Measurements from ENCODE around the gene ORAI3. TPM values are rescaled to one million over a fixed set of nuclear protein-coding genes. Genes with fewer than 3 reads are reported as not detected.

The ORAI3 gene
- 32.5 and 51.4 TPM in 2 replicates for total RNA-seq

GRCh38 chr16:30948667-30949649, at the start of gene ORAI3:
Gene ORAI3 (plus strand): TSS chr16:30949068. CDS start chr16:30949290, 222 bp downstream.
- peak; percentile 39 for DNase-seq (ENCODE audit: low read depth)

- no peak for DNase-seq (ENCODE audit: low read depth)
Measured at GRCh38 chr16:30899794-30900193, 49.1 kb upstream of the ORAI3 start.

- DNase-seq (ENCODE audit: low read depth): no peak
Measured at GRCh38 chr16:30900588-30900987, 48.3 kb upstream of the ORAI3 start.

GRCh38 chr16:30901201-30902028, 47.5 kb upstream of the ORAI3 start:
- no peak for DNase-seq (ENCODE audit: low read depth)

GRCh38 chr16:30902029-30902972, 46.6 kb upstream of the ORAI3 start:
- no peak for DNase-seq (ENCODE audit: low read depth)

GRCh38 chr16:30903002-30903401, 45.9 kb upstream of the ORAI3 start:
- DNase-seq (ENCODE audit: low read depth): no peak

GRCh38 chr16:30903596-30903995, 45.3 kb upstream of the ORAI3 start:
- no peak for DNase-seq (ENCODE audit: low read depth)

- no peak for DNase-seq (ENCODE audit: low read depth)
Measured at GRCh38 chr16:30904114-30904780, 44.6 kb upstream of the ORAI3 start.

GRCh38 chr16:30907064-30907463, 41.8 kb upstream of the ORAI3 start:
- no peak for DNase-seq (ENCODE audit: low read depth)

GRCh38 chr16:30910427-30911029, 38.3 kb upstream of the ORAI3 start:
- no peak for DNase-seq (ENCODE audit: low read depth)

GRCh38 chr16:30912794-30913412, 36.0 kb upstream of the ORAI3 start:
- DNase-seq (ENCODE audit: low read depth): no peak

GRCh38 chr16:30914830-30915229, 34.0 kb upstream of the ORAI3 start:
- DNase-seq (ENCODE audit: low read depth): no peak

- no peak for DNase-seq (ENCODE audit: low read depth)
Measured at GRCh38 chr16:30918614-30919013, 30.3 kb upstream of the ORAI3 start.

- DNase-seq (ENCODE audit: low read depth): no peak
Measured at GRCh38 chr16:30920891-30921290, 28.0 kb upstream of the ORAI3 start.

GRCh38 chr16:30921459-30921747, 27.5 kb upstream of the ORAI3 start:
- DNase-seq (ENCODE audit: low read depth): no peak

GRCh38 chr16:30921748-30922419, 27.0 kb upstream of the ORAI3 start:
- peak; percentile 85 for DNase-seq (ENCODE audit: low read depth)

- peak; percentile 98 for DNase-seq (ENCODE audit: low read depth)
Measured at GRCh38 chr16:30922420-30922959, 26.4 kb upstream of the ORAI3 start.

GRCh38 chr16:30922960-30923535, 25.8 kb upstream of the ORAI3 start:
- peak; percentile 98 for DNase-seq (ENCODE audit: low read depth)

GRCh38 chr16:30923554-30924075, 25.3 kb upstream of the ORAI3 start, which contains the start of gene FBXL19:
Gene FBXL19 (plus strand): TSS chr16:30923572. CDS start chr16:30925755, 2,183 bp downstream.
- no peak for DNase-seq (ENCODE audit: low read depth)

Data from renal cortical epithelial cell (primary cell).